PC-3 (cell line): Measurements from ENCODE around the gene NDUFAF5. TPM values are rescaled to one million over a fixed set of nuclear protein-coding genes. Genes with fewer than 3 reads are reported as not detected.

Source experiments
- ATAC-seq: fragments of 200-7000 bp; cut with Tn5 transposase; 2 replicates; pipeline ENCODE4 v1.9.1; 2020; ENCODE audit warnings: mild to moderate bottlenecking, moderate library complexity
- BruUV-seq: library from RNA; stranded (reverse); fragments of 400-500 nt; replicated peaks from 2 replicates; lab custom pipeline; 2021; lab: Mats Ljungman, UMichigan
- CTCF ChIA-PET: fragments of 300-600 bp; sonication (Branson Sonifier 250); formaldehyde crosslinking; loops from one replicate; lab custom pipeline; 2022; ENCODE audit warnings: antibody characterized with exemption; lab: Charles Lee
- POLR2A ChIA-PET: fragments of 300-600 bp; sonication (Branson Sonifier 250); formaldehyde crosslinking; loops from one replicate; lab custom pipeline; 2022; ENCODE audit warnings: antibody characterized with exemption; ENCODE audit not compliant: unreplicated experiment; lab: Charles Lee
- DNase-seq: peaks from one replicate; pipeline ENCODE4 v3.0.0-alpha.2; 2015
- H2AFZ ChIP-seq: fragments of 300-600 bp; sonication (generic); 2 replicates; pipeline ENCODE4 v1.6.0; 2016; ENCODE audit warnings: antibody characterized with exemption, low read length
- H3F3A ChIP-seq: fragments of 300-600 bp; sonication (generic); one replicate; pipeline ENCODE4 v1.6.0; 2017; ENCODE audit warnings: antibody characterized with exemption, low read length, control low read depth, mild to moderate bottlenecking; ENCODE audit not compliant: unreplicated experiment
- H3K27ac ChIP-seq: fragments of 300-600 bp; sonication (generic); 2 replicates; pipeline ENCODE4 v1.5.1; 2016; ENCODE audit warnings: mild to moderate bottlenecking, low read length
- H3K27me3 ChIP-seq: fragments of 300-600 bp; sonication (generic); 2 replicates; pipeline ENCODE4 v1.6.1; 2016; ENCODE audit warnings: low read length, mixed read lengths
- H3K36me3 ChIP-seq: fragments of 300-600 bp; sonication (generic); 2 replicates; pipeline ENCODE4 v1.6.1; 2016; ENCODE audit warnings: low read depth, mixed run types, low read length, mixed read lengths
- H3K4me1 ChIP-seq: fragments of 300-600 bp; sonication (generic); 2 replicates; pipeline ENCODE4 v1.5.1; 2016; ENCODE audit warnings: low read length; ENCODE audit not compliant: insufficient read depth
- H3K4me2 ChIP-seq: fragments of 300-600 bp; sonication (generic); 2 replicates; pipeline ENCODE4 v1.6.0; 2016; ENCODE audit warnings: low read length
- H3K4me3 ChIP-seq: fragments of 300-600 bp; sonication (generic); 2 replicates; pipeline ENCODE4 v1.5.1; 2016; ENCODE audit warnings: mild to moderate bottlenecking, low read length, mixed read lengths
- H3K79me2 ChIP-seq: fragments of 300-600 bp; sonication (generic); 2 replicates; pipeline ENCODE4 v1.6.1; 2017; ENCODE audit warnings: low read length, mixed read lengths
- H3K9ac ChIP-seq: fragments of 300-600 bp; sonication (generic); 2 replicates; pipeline ENCODE4 v1.6.0; 2016; ENCODE audit warnings: mild to moderate bottlenecking, low read length
- H3K9me2 ChIP-seq: fragments of 300-600 bp; sonication (generic); replicated peaks from 2 replicates; pipeline ENCODE4 v1.6.1; 2016; ENCODE audit warnings: mixed run types, low read length, mixed read lengths
- H3K9me3 ChIP-seq: fragments of 300-600 bp; sonication (generic); 2 replicates; pipeline ENCODE4 v1.6.1; 2016; ENCODE audit warnings: low read length, mixed read lengths
- H4K20me1 ChIP-seq: fragments of 300-600 bp; sonication (generic); 2 replicates; pipeline ENCODE4 v1.6.1; 2016; ENCODE audit warnings: low read length, mixed read lengths
- CTCF ChIP-seq: fragments of 300-600 bp; sonication (generic); conservative IDR thresholded peaks from 2 replicates; pipeline ENCODE4 v1.5.1; 2017; ENCODE audit warnings: antibody characterized with exemption, low read depth, mild to moderate bottlenecking, low read length
- EZH2 ChIP-seq: fragments of 300-600 bp; sonication (generic); IDR thresholded peaks from one replicate; pipeline ENCODE4 v1.6.1; 2017; ENCODE audit warnings: antibody characterized with exemption, mild to moderate bottlenecking, low read length; ENCODE audit not compliant: unreplicated experiment
- EZH2phosphoT487 ChIP-seq: fragments of 300-600 bp; sonication (generic); IDR thresholded peaks from 2 replicates; pipeline ENCODE4 v1.6.1; 2018; ENCODE audit warnings: mild to moderate bottlenecking, antibody characterized with exemption, low read length, borderline replicate concordance
- intact Hi-C: fragments of 100-400 bp; cut with micrococcal nuclease; formaldehyde crosslinking; loops from 2 replicates; pipeline ENCODE4 v1.9.0; 2023
- total RNA-seq: library from RNA; depleted of rRNA; stranded (reverse); fragments of >200 nt; gene quantifications from 2 replicates; pipeline ENCODE4 v1.2.3, GENCODE V29; 2014

Gene NDUFAF5
- total RNA-seq, 1 experiment from 2014 or later, result 29.0 TPM

- Histone ChIP-seq H3K9ac (no peak overlapping the region), H3K9me2 (no peaks in the 10 kb centered on the region), H3K36me3 (peaks cover 10% of the 10 kb centered on the region; the same call in 1 of the 2 replicates), H3K4me2 (no peak overlapping the region), H3F3A (no peaks in the 10 kb centered on the region), H3K79me2 (no peaks in the 10 kb centered on the region), H3K27me3 (no peaks in the 10 kb centered on the region), H3K4me1 (no peaks in the 10 kb centered on the region), H3K9me3 (no peaks in the 10 kb centered on the region), H3K27ac (no peak overlapping the region), H4K20me1 (0 out of 2 replicates have a peak, but pooled peaks cover 3% of the 10 kb centered on the region), H2AFZ (no peak overlapping the region), H3K4me3 (no peak overlapping the region)
- no TSS peak for BruUV-seq
- DNase-seq (no peak), ATAC-seq (no peak)
- intact Hi-C loops, result no loop called here
- CTCF ChIA-PET, result no interaction called here
- no peak for TF ChIP-seq EZH2
- no peak for TF ChIP-seq EZH2phosphoT487
- TF ChIP-seq CTCF, result no peak
- POLR2A ChIA-PET, result no interaction called here
Observed at GRCh38 chr20:13749811-13750210, 35.0 kb upstream of the NDUFAF5 start.

GRCh38 chr20:13753436-13754036, 31.3 kb upstream of the NDUFAF5 start:
- no peaks in the 10 kb centered on the region for H3K4me1 ChIP-seq
- ATAC-seq (no peak), DNase-seq (no peak)
- BruUV-seq, result no TSS peak
- no peak overlapping the region for H3K4me2 ChIP-seq
- no peak for TF ChIP-seq CTCF
- TF ChIP-seq EZH2phosphoT487, result no peak
- no peak for TF ChIP-seq EZH2
- peaks cover 39% of the 10 kb centered on the region for H3K36me3 ChIP-seq
- H3F3A ChIP-seq, result no peaks in the 10 kb centered on the region
- no peak overlapping the region for H3K9ac ChIP-seq
- H3K9me3 ChIP-seq, result no peaks in the 10 kb centered on the region
- POLR2A ChIA-PET, result no interaction called here
- no peaks in the 10 kb centered on the region for H3K79me2 ChIP-seq
- no peaks in the 10 kb centered on the region for H3K27me3 ChIP-seq
- no peaks in the 10 kb centered on the region for H4K20me1 ChIP-seq
- intact Hi-C loops, result no loop called here
- H2AFZ ChIP-seq, result no peak overlapping the region
- H3K27ac ChIP-seq, result no peak overlapping the region
- H3K4me3 ChIP-seq, result no peak overlapping the region
- CTCF ChIA-PET, result no interaction called here
- no peaks in the 10 kb centered on the region for H3K9me2 ChIP-seq

- no peak overlapping the region for H3K9ac ChIP-seq
- no peak overlapping the region for H3K4me3 ChIP-seq
- no peak overlapping the region for H2AFZ ChIP-seq
- H3K36me3 ChIP-seq, result peaks cover 48% of the 10 kb centered on the region
- no peaks in the 10 kb centered on the region for H3K4me1 ChIP-seq
- no peaks in the 10 kb centered on the region for H3F3A ChIP-seq
- ChIA-PET CTCF (no interaction called here), POLR2A (no interaction called here)
- H3K9me3 ChIP-seq, result no peaks in the 10 kb centered on the region
- intact Hi-C loops, result no loop called here
- H3K79me2 ChIP-seq, result no peaks in the 10 kb centered on the region
- no peaks in the 10 kb centered on the region for H4K20me1 ChIP-seq
- H3K27ac ChIP-seq, result no peak overlapping the region
- no TSS peak for BruUV-seq
- no peak for DNase-seq
- no peak overlapping the region for H3K4me2 ChIP-seq
- ATAC-seq, result no peak
- TF ChIP-seq EZH2phosphoT487 (no peak), EZH2 (no peak), CTCF (no peak)
- H3K27me3 ChIP-seq, result no peaks in the 10 kb centered on the region
- H3K9me2 ChIP-seq, result no peaks in the 10 kb centered on the region
Observed at GRCh38 chr20:13755809-13756208, 29.0 kb upstream of the NDUFAF5 start.
